Measurements from ENCODE around the gene ZNF133.
"Not testable (repeated sequence)": the region's sequence is repeated elsewhere in the genome, so short reads cannot be mapped to it uniquely, and the experiment has no call there.

The ZNF133 gene

DNA sequence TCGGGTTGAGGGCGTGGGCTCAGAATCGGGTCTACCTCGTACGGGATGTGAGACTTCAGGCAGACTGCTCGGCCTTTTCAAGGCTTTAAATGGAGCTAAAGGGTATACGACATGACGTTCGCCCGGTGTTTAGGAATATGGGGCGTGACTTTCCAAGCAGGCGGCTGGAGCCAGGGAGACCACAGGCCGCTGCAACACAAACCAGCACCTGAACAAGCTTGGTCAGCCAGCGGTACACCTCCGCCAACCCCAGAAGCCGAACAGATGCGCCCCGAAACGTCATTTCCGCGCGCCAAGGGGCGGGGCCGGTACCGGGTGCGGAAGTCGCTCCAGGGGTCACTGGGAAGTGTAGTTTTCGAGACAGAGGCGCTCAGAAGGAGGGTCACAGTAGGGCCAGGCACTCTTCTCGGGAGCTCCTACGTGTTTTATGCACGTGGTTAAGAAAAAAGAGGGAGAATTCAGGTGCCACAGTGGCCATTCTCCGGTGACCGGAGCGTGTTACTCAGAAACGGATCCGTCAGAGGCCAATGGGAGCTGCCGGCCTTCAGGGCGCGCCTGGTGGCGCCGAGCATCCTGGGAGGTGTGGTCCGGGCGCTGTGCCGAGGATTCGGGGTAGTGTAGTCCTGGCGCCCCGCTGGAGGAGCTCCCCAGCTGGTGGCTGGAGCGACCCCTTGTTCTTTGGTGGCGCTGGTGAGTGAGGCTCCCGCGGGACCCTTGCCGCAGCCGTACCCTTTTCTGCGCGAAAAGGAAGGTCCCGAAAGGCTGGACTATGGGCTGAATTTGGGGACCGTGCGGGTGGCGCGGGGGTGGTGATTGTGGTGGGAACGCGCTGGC is at the start of gene ZNF133:
TSS of gene ZNF133 (plus strand) at position 613 of the 834 bp plus-strand sequence. CDS start 17,160 bp downstream, outside the sequence.
- TF ChIP-seq, protein P1, sequence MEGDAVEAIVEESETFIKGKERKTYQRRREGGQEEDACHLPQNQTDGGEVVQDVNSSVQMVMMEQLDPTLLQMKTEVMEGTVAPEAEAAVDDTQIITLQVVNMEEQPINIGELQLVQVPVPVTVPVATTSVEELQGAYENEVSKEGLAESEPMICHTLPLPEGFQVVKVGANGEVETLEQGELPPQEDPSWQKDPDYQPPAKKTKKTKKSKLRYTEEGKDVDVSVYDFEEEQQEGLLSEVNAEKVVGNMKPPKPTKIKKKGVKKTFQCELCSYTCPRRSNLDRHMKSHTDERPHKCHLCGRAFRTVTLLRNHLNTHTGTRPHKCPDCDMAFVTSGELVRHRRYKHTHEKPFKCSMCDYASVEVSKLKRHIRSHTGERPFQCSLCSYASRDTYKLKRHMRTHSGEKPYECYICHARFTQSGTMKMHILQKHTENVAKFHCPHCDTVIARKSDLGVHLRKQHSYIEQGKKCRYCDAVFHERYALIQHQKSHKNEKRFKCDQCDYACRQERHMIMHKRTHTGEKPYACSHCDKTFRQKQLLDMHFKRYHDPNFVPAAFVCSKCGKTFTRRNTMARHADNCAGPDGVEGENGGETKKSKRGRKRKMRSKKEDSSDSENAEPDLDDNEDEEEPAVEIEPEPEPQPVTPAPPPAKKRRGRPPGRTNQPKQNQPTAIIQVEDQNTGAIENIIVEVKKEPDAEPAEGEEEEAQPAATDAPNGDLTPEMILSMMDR (IDR thresholded peaks at IDR 0.05; ENCODE audit: insufficient read depth, low read length, poor library complexity, severe bottlenecking) = peak; percentile 30
- Histone ChIP-seq H3K36me3 (ENCODE audit: control insufficient read depth, insufficient read depth, low read length) (no peaks in the 10 kb centered on the region), H3K4me3 (replicated peaks; ENCODE audit: low read depth, low read length) (peak within 1 kb of the TSS; percentile 92)

DNA sequence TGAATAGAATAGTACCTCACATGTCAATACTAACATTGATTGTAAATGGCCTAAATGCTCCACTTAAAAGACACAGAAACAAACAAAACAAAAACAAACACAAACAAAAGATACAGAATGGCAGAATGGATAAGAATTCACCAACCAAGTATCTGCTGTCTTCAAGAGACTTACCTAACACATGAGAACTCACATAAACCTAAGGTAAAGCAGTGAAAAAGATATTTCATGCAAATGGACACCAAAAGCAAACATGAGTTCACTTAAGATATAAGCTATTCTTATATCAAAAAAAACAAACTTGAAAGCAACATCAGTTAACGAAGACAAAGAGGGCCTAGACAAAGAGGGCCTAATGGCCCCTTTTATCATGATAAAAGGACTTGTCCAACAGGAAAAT is 47.3 kb upstream of the ZNF133 start:
- no peaks in the 10 kb centered on the region for H3K27me3 ChIP-seq (replicated peaks; ENCODE audit: control insufficient read depth, insufficient read depth, low read length)

More for the DNA sequence above, at the start of gene ZNF133:
- no peaks in the 10 kb centered on the region for H3K27me3 ChIP-seq (replicated peaks; ENCODE audit: control insufficient read depth, insufficient read depth, low read length)
- peak; percentile 96 for DNase-seq (ENCODE audit: extremely low read depth, insufficient read length)

DNA sequence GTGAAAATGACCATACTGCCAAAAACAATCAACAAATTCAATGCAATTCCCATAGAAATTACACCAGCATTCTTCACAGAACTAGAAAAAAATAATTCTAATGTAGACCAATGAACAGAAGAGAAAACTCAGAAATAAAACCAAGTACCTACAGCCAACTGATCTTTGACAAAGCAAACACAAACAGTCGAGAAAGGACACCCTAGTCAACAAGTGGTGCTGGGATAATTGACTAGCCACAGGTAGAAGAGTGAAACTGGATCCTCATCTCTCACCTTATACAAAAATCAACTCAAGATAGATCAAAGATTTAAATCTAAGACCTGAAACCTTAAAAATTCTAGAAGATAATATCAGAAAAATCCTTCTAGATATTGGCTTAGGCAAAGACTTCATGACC is 44.5 kb upstream of the ZNF133 start:
- Histone ChIP-seq H3K4me3 (replicated peaks; ENCODE audit: low read depth, low read length) (no peak overlapping the region), H3K27me3 (replicated peaks; ENCODE audit: control insufficient read depth, insufficient read depth, low read length) (no peaks in the 10 kb centered on the region), H3K36me3 (ENCODE audit: control insufficient read depth, insufficient read depth, low read length) (no peaks in the 10 kb centered on the region)
- no peak for DNase-seq (ENCODE audit: extremely low read depth, insufficient read length)
- TF ChIP-seq, protein P1 (IDR thresholded peaks at IDR 0.05; ENCODE audit: insufficient read depth, low read length, poor library complexity, severe bottlenecking) = no peak

More for the DNA sequence above, 47.3 kb upstream of the ZNF133 start:
- no peak for DNase-seq (ENCODE audit: extremely low read depth, insufficient read length)
- TF ChIP-seq, protein P1 (IDR thresholded peaks at IDR 0.05; ENCODE audit: insufficient read depth, low read length, poor library complexity, severe bottlenecking) = no peak
- Histone ChIP-seq H3K4me3 (replicated peaks; ENCODE audit: low read depth, low read length) (no peak overlapping the region), H3K36me3 (ENCODE audit: control insufficient read depth, insufficient read depth, low read length) (no peaks in the 10 kb centered on the region)

DNA sequence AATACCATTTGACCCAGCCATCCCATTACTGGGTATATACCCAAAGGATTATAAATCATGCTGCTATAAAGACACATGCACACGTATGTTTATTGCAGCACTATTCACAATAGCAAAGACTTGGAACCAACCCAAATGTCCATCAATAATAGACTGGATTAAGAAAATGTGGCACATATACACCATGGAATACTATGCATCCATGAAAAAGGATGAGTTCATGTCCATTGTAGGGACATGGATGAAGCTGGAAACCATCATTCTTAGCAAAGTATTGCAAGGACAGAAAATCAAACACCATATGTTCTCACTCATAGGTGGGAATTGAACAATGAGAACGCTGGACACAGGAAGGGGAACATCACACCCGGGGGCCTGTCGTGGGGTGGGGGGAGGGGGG is 39.8 kb upstream of the ZNF133 start:
- H3K4me3 ChIP-seq (replicated peaks; ENCODE audit: low read depth, low read length); H3K27me3 ChIP-seq (replicated peaks; ENCODE audit: control insufficient read depth, insufficient read depth, low read length); DNase-seq (ENCODE audit: extremely low read depth, insufficient read length); H3K36me3 ChIP-seq (ENCODE audit: control insufficient read depth, insufficient read depth, low read length): not testable (repeated sequence)

DNA sequence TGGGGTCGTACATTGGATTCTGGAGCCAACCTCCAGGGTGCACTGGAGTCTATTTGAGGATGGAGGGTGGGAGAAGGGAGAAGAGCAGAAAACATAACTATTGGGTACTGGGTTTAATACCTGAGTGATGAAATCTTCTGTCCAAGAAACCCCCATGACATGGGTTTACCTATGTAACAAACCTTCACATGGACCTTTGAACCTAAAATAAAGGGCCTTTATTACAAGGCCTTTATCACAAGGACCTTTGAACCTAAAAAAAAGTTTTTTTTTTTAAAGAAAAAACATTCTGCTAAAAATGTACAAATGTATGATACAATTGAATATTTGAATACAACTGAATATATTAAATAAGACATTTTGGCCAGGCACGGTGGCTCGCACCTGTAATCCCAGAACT is 38.1 kb upstream of the ZNF133 start:
- no peak overlapping the region for H3K4me3 ChIP-seq (replicated peaks; ENCODE audit: low read depth, low read length)
- TF ChIP-seq, protein P1 (IDR thresholded peaks at IDR 0.05; ENCODE audit: insufficient read depth, low read length, poor library complexity, severe bottlenecking) = no peak
- H3K36me3 ChIP-seq (ENCODE audit: control insufficient read depth, insufficient read depth, low read length) = no peaks in the 10 kb centered on the region
- DNase-seq (ENCODE audit: extremely low read depth, insufficient read length) = no peak
- H3K27me3 ChIP-seq (replicated peaks; ENCODE audit: control insufficient read depth, insufficient read depth, low read length) = no peaks in the 10 kb centered on the region; the same call in 1 of the 2 replicates

GRCh38 chr20:18252597-18253451 is 35.5 kb upstream of the ZNF133 start:
- no peak for DNase-seq (ENCODE audit: extremely low read depth, insufficient read length)

More at GRCh38 chr20:18252597-18253451, 35.5 kb upstream of the ZNF133 start:
- Histone ChIP-seq H3K27me3 (replicated peaks; ENCODE audit: control insufficient read depth, insufficient read depth, low read length) (no peaks in the 10 kb centered on the region; the same call in 1 of the 2 replicates), H3K36me3 (ENCODE audit: control insufficient read depth, insufficient read depth, low read length) (no peaks in the 10 kb centered on the region), H3K4me3 (replicated peaks; ENCODE audit: low read depth, low read length) (no peak overlapping the region)
- TF ChIP-seq, protein P1 (IDR thresholded peaks at IDR 0.05; ENCODE audit: insufficient read depth, low read length, poor library complexity, severe bottlenecking) = no peak
